MM.1S (cell line): Measurements from ENCODE around the gene CHGA.

ENCODE experiments used
- EZH2 ChIP-seq: fragments of 300-600 bp; sonication (generic); optimal IDR thresholded peaks from 2 replicates; pipeline ENCODE3; 2017; ENCODE audit warnings: low read depth, mild to moderate bottlenecking, antibody characterized with exemption, low read length, mixed read lengths
- EZH2phosphoT487 ChIP-seq: fragments of 300-600 bp; sonication (generic); IDR thresholded peaks from 2 replicates; pipeline ENCODE4 v1.6.1; 2018; ENCODE audit warnings: antibody characterized with exemption, low read length
- TF ChIP-seq, protein P1 (sequence below): fragments of 300-600 bp; sonication (generic); IDR thresholded peaks from 2 replicates; pipeline ENCODE4 v1.5.1; 2016; ENCODE audit warnings: antibody characterized with exemption, low read length, mixed read lengths

DNA sequence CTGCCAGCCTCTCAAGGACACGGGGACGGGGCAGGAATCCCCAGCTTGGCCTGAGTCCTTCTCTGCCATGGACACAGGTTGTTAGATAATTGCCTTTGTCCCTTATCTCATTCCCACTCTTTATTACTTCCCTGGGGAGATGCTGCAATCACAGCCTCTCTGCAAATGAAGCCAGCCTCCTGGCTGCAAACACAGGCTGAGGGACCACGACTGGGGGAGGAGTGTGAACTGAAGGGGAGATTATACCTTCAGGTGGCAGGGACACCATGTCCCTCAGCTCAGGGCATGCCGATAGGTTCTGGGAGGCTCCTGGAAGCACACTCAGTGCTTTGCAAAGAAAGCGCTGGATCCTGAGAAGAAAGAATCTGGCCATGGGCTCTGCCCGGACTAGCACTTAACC, 16.1 kb upstream of the CHGA start:
- TF ChIP-seq, protein P1, sequence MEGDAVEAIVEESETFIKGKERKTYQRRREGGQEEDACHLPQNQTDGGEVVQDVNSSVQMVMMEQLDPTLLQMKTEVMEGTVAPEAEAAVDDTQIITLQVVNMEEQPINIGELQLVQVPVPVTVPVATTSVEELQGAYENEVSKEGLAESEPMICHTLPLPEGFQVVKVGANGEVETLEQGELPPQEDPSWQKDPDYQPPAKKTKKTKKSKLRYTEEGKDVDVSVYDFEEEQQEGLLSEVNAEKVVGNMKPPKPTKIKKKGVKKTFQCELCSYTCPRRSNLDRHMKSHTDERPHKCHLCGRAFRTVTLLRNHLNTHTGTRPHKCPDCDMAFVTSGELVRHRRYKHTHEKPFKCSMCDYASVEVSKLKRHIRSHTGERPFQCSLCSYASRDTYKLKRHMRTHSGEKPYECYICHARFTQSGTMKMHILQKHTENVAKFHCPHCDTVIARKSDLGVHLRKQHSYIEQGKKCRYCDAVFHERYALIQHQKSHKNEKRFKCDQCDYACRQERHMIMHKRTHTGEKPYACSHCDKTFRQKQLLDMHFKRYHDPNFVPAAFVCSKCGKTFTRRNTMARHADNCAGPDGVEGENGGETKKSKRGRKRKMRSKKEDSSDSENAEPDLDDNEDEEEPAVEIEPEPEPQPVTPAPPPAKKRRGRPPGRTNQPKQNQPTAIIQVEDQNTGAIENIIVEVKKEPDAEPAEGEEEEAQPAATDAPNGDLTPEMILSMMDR, result no peak
- no peak for TF ChIP-seq EZH2
- no peak for TF ChIP-seq EZH2phosphoT487
